ENCODE results near the gene GSG1L.
A peak's percentile ranks its signal among the peaks of the same experiment; 100 is the strongest.

Gene GSG1L

GRCh38 chr16:27781981-27782880 is 281.3 kb downstream of the GSG1L start:
- no peak for DNase-seq

- no peak for DNase-seq
Measured at GRCh38 chr16:27781195-27781524, 282.4 kb downstream of the GSG1L start.

- no peak for DNase-seq
Measured at GRCh38 chr16:27780468-27781194, 282.9 kb downstream of the GSG1L start.

GRCh38 chr16:27779641-27780164 is 283.8 kb downstream of the GSG1L start:
- DNase-seq = peak; percentile 70 to 84

GRCh38 chr16:27778926-27779570 is 284.5 kb downstream of the GSG1L start:
- DNase-seq = no peak

- DNase-seq = no peak
Measured at GRCh38 chr16:27778171-27778925, 285.2 kb downstream of the GSG1L start.

GRCh38 chr16:27777527-27777926 is 286.0 kb downstream of the GSG1L start:
- DNase-seq = no peak

- DNase-seq = no peak
Measured at GRCh38 chr16:27776556-27777225, 286.8 kb downstream of the GSG1L start.

GRCh38 chr16:27775254-27775653 is 288.3 kb downstream of the GSG1L start:
- DNase-seq = no peak

- no peak for DNase-seq
Measured at GRCh38 chr16:27774779-27775178, 288.7 kb downstream of the GSG1L start.

GRCh38 chr16:27773344-27773743 is 290.2 kb downstream of the GSG1L start:
- DNase-seq = no peak

GRCh38 chr16:27772093-27772825 is 291.3 kb downstream of the GSG1L start:
- DNase-seq = no peak

GRCh38 chr16:27771201-27771910 is 292.2 kb downstream of the GSG1L start:
- no peak for DNase-seq

GRCh38 chr16:27770271-27771196 is 293.0 kb downstream of the GSG1L start:
- no peak for DNase-seq

- no peak for DNase-seq
Measured at GRCh38 chr16:27769561-27770255, 293.8 kb downstream of the GSG1L start.

GRCh38 chr16:27768651-27769272 is 294.8 kb downstream of the GSG1L start:
- no peak for DNase-seq

GRCh38 chr16:27767971-27768591 is 295.4 kb downstream of the GSG1L start:
- no peak for DNase-seq

- DNase-seq = no peak
Measured at GRCh38 chr16:27767081-27767480, 296.4 kb downstream of the GSG1L start.
